Tibial nerve (tissue), 4 donors: ENCODE data around the gene DLGAP3. TPM values are rescaled to one million over a fixed set of nuclear protein-coding genes. Genes with fewer than 3 reads are reported as not detected.

ENCODE experiments used
- DNase-seq, 2 donors: peaks; one replicate each; pipeline ENCODE4 v3.0.0-alpha.2; 2019; ENCODE audit warnings: low spot score in 2 of 2
- H3K27ac ChIP-seq, 4 donors: fragments of 200-600 bp; sonication (generic) in 3 of 4; one replicate each; pipeline ENCODE4 v1.5.1; 2017 to 2019; ENCODE audit warnings: mild to moderate bottlenecking in 1 of 4
- H3K27me3 ChIP-seq, 2 donors: fragments of 200-600 bp; sonication (generic) in 1 of 2; one replicate each; pipeline versions ENCODE4 v1.5.1 to v1.6.0; 2017 to 2019
- H3K36me3 ChIP-seq, 3 donors: fragments of 200-600 bp; sonication (generic); one replicate each; pipeline ENCODE4 v1.5.1; 2018 to 2019
- H3K4me1 ChIP-seq, 4 donors: fragments of 200-600 bp; sonication (generic) in 3 of 4; one replicate each; pipeline ENCODE4 v1.5.1; 2017 to 2019
- H3K4me3 ChIP-seq, 4 donors: fragments of 200-600 bp; sonication (generic) in 3 of 4; one replicate each; pipeline ENCODE4 v1.5.1; 2017 to 2019; ENCODE audit warnings: mild to moderate bottlenecking in 1 of 4, moderate library complexity in 1 of 4
- H3K9me3 ChIP-seq, 4 donors: fragments of 200-600 bp; sonication (generic) in 3 of 4; one replicate each; pipeline ENCODE4 v1.5.1; 2017 to 2019
- CTCF ChIP-seq, 5 experiments: fragments of 200-600 bp in 3 of 5; fragments of 450-650 bp in 2 of 5; sonication (generic) in 3 of 5; IDR thresholded peaks; one replicate each; pipeline ENCODE4 v1.5.1; 2016 to 2019; ENCODE audit warnings: antibody characterized with exemption in 5 of 5, mild to moderate bottlenecking in 3 of 5, moderate library complexity in 2 of 5
- EP300 ChIP-seq, 2 donors: sonication (generic); formaldehyde crosslinking; IDR thresholded peaks; one replicate each; pipeline ENCODE4 v1.6.1; 2017; ENCODE audit warnings: antibody characterized with exemption in 2 of 2, mild to moderate bottlenecking in 1 of 2
- POLR2A ChIP-seq, 2 donors: fragments of 450-650 bp; IDR thresholded peaks; one replicate each; pipeline ENCODE4 v1.6.1; 2017; ENCODE audit warnings: antibody characterized with exemption in 2 of 2, mild to moderate bottlenecking in 2 of 2, moderate library complexity in 2 of 2
- WGBS, 2 donors: methylation state at CpG; one replicate each; pipeline ENCODE4 v1.1.5; 2018; 5-methylcytosine and 5-hydroxymethylcytosine counted together
- total RNA-seq, 4 donors: library from RNA; depleted of rRNA; stranded (reverse); fragments of >200 nt; gene quantifications; one replicate each; pipeline ENCODE4 v1.1.0, GENCODE V29; 2016

Gene DLGAP3
- total RNA-seq, 4 donors from 2014 or later, result 0.42 to 0.87 (median 0.78) TPM; not detected in 1

DNA sequence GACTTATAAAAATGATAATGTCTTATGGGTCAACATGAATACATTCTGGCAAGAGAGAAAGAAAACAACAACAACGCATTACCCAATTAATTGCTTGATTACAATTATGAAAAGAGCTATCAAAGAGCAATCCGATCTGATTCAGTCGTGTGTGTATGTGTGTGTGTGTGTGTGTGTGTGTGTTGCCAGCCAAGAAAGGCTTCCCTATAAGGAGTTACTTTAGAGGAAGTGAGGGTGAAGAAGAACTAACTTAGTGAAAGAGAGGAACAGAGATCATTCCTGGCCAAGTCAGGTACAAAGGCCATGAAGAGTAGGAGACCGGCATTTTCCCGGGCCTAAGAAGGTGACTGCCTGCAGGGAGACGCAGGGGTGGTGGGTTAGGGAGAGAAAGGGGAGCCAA lies 46.3 kb upstream of the DLGAP3 start:
- Histone ChIP-seq H3K4me3 (no peak overlapping the region), H3K27me3 (no peaks in the 10 kb centered on the region), H3K27ac (no peak overlapping the region), H3K36me3 (peaks cover 0 to 25% (median 0%) of the 10 kb centered on the region in 3 donors), H3K4me1 (no peaks in the 10 kb centered on the region), H3K9me3 (no peaks in the 10 kb centered on the region)
- 80 to 82% methylated on average over 6 of the region's 6 CpGs for WGBS, 2 donors
- no peak for TF ChIP-seq POLR2A (IDR thresholded peaks at IDR 0.05)
- TF ChIP-seq CTCF (IDR thresholded peaks at IDR 0.05), result no peak
- TF ChIP-seq EP300 (IDR thresholded peaks at IDR 0.05), result no peak
- no peak for DNase-seq

DNA sequence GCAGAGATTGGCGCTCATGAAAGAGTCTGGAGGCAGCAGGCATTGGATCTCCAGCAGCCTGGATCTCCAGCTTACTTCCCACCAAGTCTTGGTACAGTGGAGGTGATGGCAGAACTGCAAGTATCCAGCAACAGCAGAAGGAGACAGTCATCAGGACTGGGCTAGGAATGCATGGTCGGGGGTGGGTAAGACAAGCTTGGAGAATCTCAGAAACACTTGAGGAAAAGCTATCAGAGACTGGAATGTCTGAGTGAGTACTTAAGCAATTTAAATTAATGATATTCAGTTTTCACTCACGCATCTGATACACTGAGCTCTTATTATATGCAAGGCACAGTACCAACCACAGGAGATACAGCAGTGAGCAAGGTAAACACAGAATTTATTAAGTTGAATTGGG lies 45.9 kb upstream of the DLGAP3 start:
- 80 to 88% methylated on average over 3 of the region's 3 CpGs for WGBS, 2 donors

GRCh38 chr1:34974626-34975025 lies 45.2 kb upstream of the DLGAP3 start:
- 72 to 74% methylated on average over 8 of the region's 8 CpGs for WGBS, 2 donors
- TF ChIP-seq CTCF (IDR thresholded peaks at IDR 0.05), result no peak
- TF ChIP-seq EP300 (IDR thresholded peaks at IDR 0.05), result no peak
- TF ChIP-seq POLR2A (IDR thresholded peaks at IDR 0.05), result no peak
- no peak overlapping the region for H3K27ac ChIP-seq

More for the DNA sequence above, 45.9 kb upstream of the DLGAP3 start:
- Histone ChIP-seq H3K27ac (no peak overlapping the region), H3K27me3 (no peaks in the 10 kb centered on the region), H3K4me3 (no peak overlapping the region), H3K9me3 (no peaks in the 10 kb centered on the region), H3K4me1 (no peaks in the 10 kb centered on the region), H3K36me3 (peaks cover 0 to 20% (median 0%) of the 10 kb centered on the region in 3 donors)
- no peak for DNase-seq
- TF ChIP-seq CTCF (IDR thresholded peaks at IDR 0.05), result no peak
- TF ChIP-seq POLR2A (IDR thresholded peaks at IDR 0.05), result no peak
- no peak for TF ChIP-seq EP300 (IDR thresholded peaks at IDR 0.05)

DNA sequence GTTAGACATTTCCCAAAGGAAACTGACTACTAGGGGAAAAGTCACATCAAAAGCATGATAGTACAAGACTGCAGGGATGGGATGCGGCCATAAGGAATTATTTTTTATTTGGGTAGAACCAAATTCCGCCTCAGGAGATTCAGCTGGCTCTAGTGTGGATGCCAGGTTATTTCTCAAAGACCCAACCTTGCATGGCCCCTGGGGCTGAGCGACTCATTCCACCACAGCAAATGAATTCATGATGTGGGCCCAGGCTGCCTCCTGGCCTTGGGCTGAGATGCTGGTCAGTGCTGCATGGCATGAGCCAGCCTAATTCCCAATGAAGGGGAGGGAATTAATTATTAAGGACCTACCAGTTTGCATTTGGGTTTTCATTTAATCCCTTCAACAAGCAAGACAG lies 43.9 kb upstream of the DLGAP3 start:
- H3K4me1 ChIP-seq, result no peaks in the 10 kb centered on the region
- no peak for TF ChIP-seq POLR2A (IDR thresholded peaks at IDR 0.05)
- no peak for TF ChIP-seq EP300 (IDR thresholded peaks at IDR 0.05)
- TF ChIP-seq CTCF (IDR thresholded peaks at IDR 0.05), result no peak

More at GRCh38 chr1:34974626-34975025, 45.2 kb upstream of the DLGAP3 start:
- H3K36me3 ChIP-seq, result peaks cover 0 to 19% (median 0%) of the 10 kb centered on the region in 3 donors
- H3K27me3 ChIP-seq, result no peaks in the 10 kb centered on the region
- DNase-seq, result no peak
- no peaks in the 10 kb centered on the region for H3K9me3 ChIP-seq
- H3K4me3 ChIP-seq, result no peak overlapping the region
- H3K4me1 ChIP-seq, result no peaks in the 10 kb centered on the region

DNA sequence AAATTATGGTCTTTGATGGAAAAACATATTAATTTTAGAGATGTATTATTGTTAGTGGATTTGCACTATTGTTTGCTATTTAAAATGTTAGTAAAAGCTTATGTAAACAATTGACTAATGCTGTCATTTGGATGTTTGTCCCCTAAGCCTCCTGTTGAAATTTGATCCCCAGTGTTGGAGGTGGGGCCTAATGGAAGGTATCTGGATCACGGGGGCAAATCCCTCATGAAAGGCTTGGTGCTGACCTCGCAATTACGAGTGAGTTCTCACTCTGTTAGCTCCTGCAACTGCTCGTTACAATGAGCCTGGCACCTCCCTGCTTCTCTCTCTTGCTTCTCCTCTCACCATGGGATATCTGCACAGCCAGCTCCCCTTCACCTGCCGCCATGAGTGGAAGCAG lies 41.4 kb upstream of the DLGAP3 start:
- no peak overlapping the region for H3K27ac ChIP-seq
- 18 to 23% methylated on average over 5 of the region's 5 CpGs for WGBS, 2 donors
- TF ChIP-seq POLR2A (IDR thresholded peaks at IDR 0.05), result no peak
- TF ChIP-seq EP300 (IDR thresholded peaks at IDR 0.05), result no peak
- TF ChIP-seq CTCF (IDR thresholded peaks at IDR 0.05), result no peak

More for the DNA sequence above, 43.9 kb upstream of the DLGAP3 start:
- H3K36me3 ChIP-seq, result peaks cover 0 to 19% (median 0%) of the 10 kb centered on the region in 3 donors
- H3K27me3 ChIP-seq, result no peaks in the 10 kb centered on the region
- H3K4me3 ChIP-seq, result no peak overlapping the region
- peaks cover 0 to 5% (median 0%) of the 10 kb centered on the region in 4 donors for H3K9me3 ChIP-seq
- no peak overlapping the region for H3K27ac ChIP-seq
- 89 to 91% methylated on average over 3 of the region's 3 CpGs for WGBS, 2 donors
- no peak for DNase-seq

More for the DNA sequence above, 41.4 kb upstream of the DLGAP3 start:
- DNase-seq, result no peak
- Histone ChIP-seq H3K36me3 (no peaks in the 10 kb centered on the region), H3K4me3 (no peak overlapping the region), H3K27me3 (no peaks in the 10 kb centered on the region), H3K4me1 (no peaks in the 10 kb centered on the region), H3K9me3 (peaks cover 0 to 5% (median 0%) of the 10 kb centered on the region in 4 donors)
